K562 (cell line): Measurements from ENCODE around the gene MEI4. TPM values are rescaled to one million over a fixed set of nuclear protein-coding genes. Genes with fewer than 3 reads are reported as not detected.

Source experiments
- ATAC-seq: fragments of 200-7000 bp; cut with Tn5 transposase; 3 replicates; pipeline ENCODE4 v1.9.1; 2020; ENCODE audit warnings: moderate library complexity
- BruUV-seq: library from RNA; stranded (reverse); fragments of 400-500 nt; replicated peaks from 2 replicates; lab custom pipeline; 2021; lab: Mats Ljungman, UMichigan
- CTCF ChIA-PET: fragments of 300-600 bp; formaldehyde crosslinking; extraction: SDS; loops from one replicate; lab custom pipeline; 2021; ENCODE audit warnings: low intra/inter-chr PET ratio; lab: Yijun Ruan, JAX
- POLR2A ChIA-PET: fragments of 300-600, 350-650 bp; sonication (Branson Sonifier 250); formaldehyde crosslinking; extraction: SDS; loops from one replicate; lab custom pipeline; 2021; ENCODE audit warnings: antibody characterized with exemption, inconsistent platforms; lab: Yijun Ruan, JAX
- DNase-seq, 4 experiments: peaks; one replicate each; pipeline versions ENCODE4 v3.0.0 to v3.0.0-alpha.2; 2011 to 2018; ENCODE audit warnings: low spot score in 3 of 4, mixed read lengths in 3 of 4; ENCODE audit errors: extremely low read depth in 1 of 4
- FAIRE-seq: peaks from 2 replicates; lab custom pipeline; 2011; peaks lifted over from hg19 to GRCh38; lab: Jason Lieb, UNC
- H2AFZ ChIP-seq: 2 replicates; pipeline ENCODE4 v1.6.0; 2011; ENCODE audit warnings: low read depth, low read length, control low read depth, inconsistent platforms
- H3K27ac ChIP-seq: fragments of 200-600 bp; 3 replicates; pipeline ENCODE4 v1.8.0; 2011; ENCODE audit warnings: low read depth, mild to moderate bottlenecking, control low read depth, inconsistent platforms, low read length, moderate library complexity, mixed read lengths; ENCODE audit errors: extremely low read depth
- H3K27me3 ChIP-seq, 2 experiments: fragments of 300-600 bp in 1 of 2; 2 replicates in 1 of 2; 3 replicates in 1 of 2; pipeline versions ENCODE4 v1.6.0 to v1.8.0; 2011; ENCODE audit warnings: inconsistent platforms in 2 of 2, low read length in 2 of 2, mild to moderate bottlenecking in 1 of 2, mixed read lengths in 1 of 2, moderate library complexity in 1 of 2; ENCODE audit not compliant: control insufficient read depth in 2 of 2, insufficient read depth in 2 of 2
- H3K36me3 ChIP-seq: fragments of 300-600 bp; 3 replicates; pipeline ENCODE4 v1.8.0; 2011; ENCODE audit warnings: mild to moderate bottlenecking, low read length, inconsistent platforms; ENCODE audit not compliant: control insufficient read depth, insufficient read depth
- H3K4me1 ChIP-seq, 2 experiments: fragments of 200-600 bp in 1 of 2; replicated peaks in 1 of 2; 2 replicates in 1 of 2; 3 replicates in 1 of 2; pipeline versions ENCODE4 v1.5.1 to v1.8.0; 2011; ENCODE audit warnings: inconsistent platforms in 2 of 2, low read length in 2 of 2, mild to moderate bottlenecking in 1 of 2, mixed read lengths in 1 of 2, moderate library complexity in 1 of 2; ENCODE audit not compliant: control insufficient read depth in 2 of 2, insufficient read depth in 2 of 2
- H3K4me2 ChIP-seq: 2 replicates; pipeline ENCODE4 v1.6.1; 2011; ENCODE audit warnings: low read length, control low read depth, inconsistent platforms, mixed read lengths; ENCODE audit not compliant: insufficient read depth
- H3K4me3 ChIP-seq: fragments of 200-600 bp; sonication (generic), shearing (Covaris generic); 2 replicates; pipeline ENCODE4 v1.5.1; 2016; ENCODE audit warnings: control low read depth, inconsistent platforms
- H3K79me2 ChIP-seq: fragments of 200-600 bp; 3 replicates; pipeline ENCODE4 v1.8.0; 2011; ENCODE audit warnings: low read length, inconsistent platforms; ENCODE audit not compliant: control insufficient read depth, insufficient read depth
- H3K9ac ChIP-seq, 2 experiments: 2 replicates each; pipeline versions ENCODE4 v1.6.0 to v1.6.1; 2011; ENCODE audit warnings: low read depth in 2 of 2, low read length in 2 of 2, control low read depth in 1 of 2, inconsistent platforms in 1 of 2, mild to moderate bottlenecking in 1 of 2, mixed read lengths in 1 of 2; ENCODE audit not compliant: insufficient read depth in 1 of 2
- H3K9me1 ChIP-seq: one replicate; pipeline ENCODE4 v1.6.0; 2011; ENCODE audit warnings: inconsistent platforms, mild to moderate bottlenecking, low read length, moderate library complexity; ENCODE audit not compliant: control insufficient read depth, insufficient read depth
- H3K9me3 ChIP-seq: replicated peaks from 2 replicates; pipeline ENCODE4 v1.5.1; 2011; ENCODE audit warnings: low read depth, low read length, inconsistent platforms; ENCODE audit not compliant: control insufficient read depth, insufficient read depth
- H4K20me1 ChIP-seq: replicated peaks from 2 replicates; pipeline ENCODE4 v1.6.1; 2011; ENCODE audit warnings: low read length, inconsistent platforms, mixed read lengths; ENCODE audit not compliant: control insufficient read depth, insufficient read depth
- MAFG ChIP-seq: fragments of 450-650 bp; conservative IDR thresholded peaks from 2 replicates; pipeline ENCODE4 v1.6.1; 2016; ENCODE audit warnings: missing genetic modification characterization, missing compliant biosample characterization
- ZNF316 ChIP-seq: fragments of 450-650 bp; IDR thresholded peaks from 2 replicates; pipeline ENCODE4 v1.6.1; 2016
- in situ Hi-C: fragments of 300-500 bp; cut with MboI; formaldehyde crosslinking; loops from 4 replicates; pipeline ENCODE4 v1.15.0; 2018; ENCODE audit warnings: inconsistent platforms, mixed read lengths
- intact Hi-C: fragments of 100-400 bp; cut with micrococcal nuclease; formaldehyde crosslinking; loops from 2 replicates; pipeline ENCODE4 v1.14.2; 2022
- polyA plus RNA-seq, 8 experiments: library from polyadenylated mRNA; depleted of rRNA in 4 of 8; stranded (reverse) in 5 of 8; unstranded in 3 of 8; fragments of >200 nt; fragmentation: Nextera tagmentation in 2 of 8; fragmentation: Illumina TruSeq in 1 of 8; extraction: Ambion mirVana in 2 of 8; extraction: Trizol in 1 of 8; gene quantifications; 2 replicates each; pipeline versions ENCODE4 v1.2.1 to v1.2.3, GENCODE V29; 2011 to 2014; ENCODE audit warnings: inconsistent platforms in 1 of 8, missing spikeins in 1 of 8
- total RNA-seq, 7 experiments: library from RNA; depleted of rRNA in 6 of 7; stranded (reverse); fragments of >200 nt in 6 of 7; fragmentation: Illumina TruSeq in 2 of 7; extraction: Trizol in 2 of 7; gene quantifications; 2 replicates each; pipeline versions ENCODE4 v1.2.1 to v1.2.3, GENCODE V29; 2011 to 2021; ENCODE audit warnings: low replicate concordance in 1 of 7

The MEI4 gene
- total and polyA plus RNA-seq, 9 of the 15 experiments (the other 6 are each of a cell fraction or from before 2014, with no cell fraction given): not detected

- no peaks in the 10 kb centered on the region for H3K79me2 ChIP-seq
- in situ Hi-C loops: no loop called here
- BruUV-seq: no TSS peak
- TF ChIP-seq ZNF316 (no peak), MAFG (tag) (0 out of 2 replicates have a peak, but pooled peaks have one; percentile 17)
- TF ChIP-seq, all 486 proteins: peak for 1
- Histone ChIP-seq H3K4me3 (no peak overlapping the region), H3K27ac (no peak overlapping the region), H3K9ac (no peak overlapping the region), H3K4me2 (no peak overlapping the region), H3K27me3 (no peaks in the 10 kb centered on the region), H3K36me3 (no peaks in the 10 kb centered on the region), H3K4me1 (no peaks in the 10 kb centered on the region), H3K9me1 (no peaks in the 10 kb centered on the region), H3K9me3 (no peaks in the 10 kb centered on the region), H4K20me1 (no peaks in the 10 kb centered on the region), H2AFZ (no peak overlapping the region)
- POLR2A ChIA-PET: no interaction called here
- intact Hi-C loops: no loop called here
- CTCF ChIA-PET: no interaction called here
- DNase-seq: no peak
- no peak for ATAC-seq
- no peak for FAIRE-seq
These were observed 319.5 kb downstream of the MEI4 start for GRCh38 chr6:77972334-77972733.

Other genes starting within 250 kb of the MEI4 start
- not detected in 2 replicates for gene HTR1B, start 189.5 kb upstream of the MEI4 start, total RNA-seq (2014; rRNA removed)
- not detected in 2 replicates for gene HTR1B, start 189.5 kb upstream of the MEI4 start, total RNA-seq (2014; rRNA removed; fragmentation: Illumina TruSeq; extraction: Trizol)
- not detected in 2 replicates for gene HTR1B, start 189.5 kb upstream of the MEI4 start, total RNA-seq (2015; rRNA removed; fragmentation: Illumina TruSeq; extraction: Trizol)
- not detected in 2 replicates for gene HTR1B, start 189.5 kb upstream of the MEI4 start, total RNA-seq (2021)
- not detected in 2 replicates for gene HTR1B, start 189.5 kb upstream of the MEI4 start, polyA plus RNA-seq (2011; rRNA removed)
- not detected in 2 replicates for gene HTR1B, start 189.5 kb upstream of the MEI4 start, polyA plus RNA-seq (2014; fragmentation: Illumina TruSeq; extraction: Trizol)
- not detected for gene HTR1B, start 189.5 kb upstream of the MEI4 start, polyA plus RNA-seq (2014; fragmentation: Nextera tagmentation; extraction: Ambion mirVana)
- not detected in 2 replicates for gene HTR1B, start 189.5 kb upstream of the MEI4 start, polyA plus RNA-seq (2014; rRNA removed)